MCF 10A (cell line): ENCODE data around the gene GALNT9. TPM values are rescaled to one million over a fixed set of nuclear protein-coding genes. Genes with fewer than 3 reads are reported as not detected.

Experiments used
- BruUV-seq: library from RNA; stranded (reverse); fragments of 400-500 nt; replicated peaks from 2 replicates; lab custom pipeline; 2021; lab: Mats Ljungman, UMichigan
- CTCF ChIA-PET: fragments of 300-600 bp; sonication (Branson Sonifier 250); formaldehyde crosslinking; extraction: SDS; loops from one replicate; lab custom pipeline; 2021; ENCODE audit warnings: antibody characterized with exemption, inconsistent platforms; lab: Yijun Ruan, JAX
- POLR2A ChIA-PET: fragments of 300-600, 350-650 bp; sonication (Branson Sonifier 250); formaldehyde crosslinking; extraction: SDS; loops from one replicate; lab custom pipeline; 2020; ENCODE audit warnings: antibody characterized with exemption, inconsistent platforms; lab: Yijun Ruan, JAX
- DNase-seq: peaks from one replicate; pipeline ENCODE4 v3.0.0-alpha.2; 2018; ENCODE audit not compliant: unreplicated experiment
- H3K27ac Mint-ChIP-seq: one replicate; pipeline ENCODE4 v1.8.0; 2022; ENCODE audit warnings: mild to moderate bottlenecking, low read depth, mixed read lengths; ENCODE audit not compliant: unreplicated experiment
- H3K27me3 Mint-ChIP-seq: one replicate; pipeline ENCODE4 v1.8.0; 2022; ENCODE audit warnings: mixed read lengths; ENCODE audit not compliant: insufficient read depth, unreplicated experiment
- H3K36me3 Mint-ChIP-seq: one replicate; pipeline ENCODE4 v1.8.0; 2022; ENCODE audit warnings: mild to moderate bottlenecking, moderate library complexity, mixed read lengths; ENCODE audit not compliant: insufficient read depth, unreplicated experiment
- H3K4me1 Mint-ChIP-seq: one replicate; pipeline ENCODE4 v1.8.0; 2022; ENCODE audit warnings: mixed read lengths; ENCODE audit not compliant: insufficient read depth, unreplicated experiment
- H3K4me3 Mint-ChIP-seq: one replicate; pipeline ENCODE4 v1.8.0; 2022; ENCODE audit warnings: mild to moderate bottlenecking, moderate library complexity, mixed read lengths; ENCODE audit not compliant: unreplicated experiment
- H3K9me3 Mint-ChIP-seq: one replicate; pipeline ENCODE4 v1.8.0; 2022; ENCODE audit warnings: mixed read lengths; ENCODE audit not compliant: unreplicated experiment
- intact Hi-C: fragments of 100-400 bp; cut with micrococcal nuclease; formaldehyde crosslinking; loops from 2 replicates; pipeline ENCODE4 v1.14.1; 2022
- total RNA-seq: library from RNA; stranded (reverse); gene quantifications from 2 replicates; pipeline ENCODE4 v1.2.3, GENCODE V29; 2022
- TF ChIP-seq, protein P1 (sequence below): fragments of 200-600 bp; IDR thresholded peaks from one replicate; pipeline ENCODE4 v1.8.0; 2022; ENCODE audit warnings: antibody characterized with exemption, mild to moderate bottlenecking; ENCODE audit not compliant: unreplicated experiment

Gene GALNT9
- total RNA-seq, 1 experiment from 2014 or later, result 4.4 TPM

DNA sequence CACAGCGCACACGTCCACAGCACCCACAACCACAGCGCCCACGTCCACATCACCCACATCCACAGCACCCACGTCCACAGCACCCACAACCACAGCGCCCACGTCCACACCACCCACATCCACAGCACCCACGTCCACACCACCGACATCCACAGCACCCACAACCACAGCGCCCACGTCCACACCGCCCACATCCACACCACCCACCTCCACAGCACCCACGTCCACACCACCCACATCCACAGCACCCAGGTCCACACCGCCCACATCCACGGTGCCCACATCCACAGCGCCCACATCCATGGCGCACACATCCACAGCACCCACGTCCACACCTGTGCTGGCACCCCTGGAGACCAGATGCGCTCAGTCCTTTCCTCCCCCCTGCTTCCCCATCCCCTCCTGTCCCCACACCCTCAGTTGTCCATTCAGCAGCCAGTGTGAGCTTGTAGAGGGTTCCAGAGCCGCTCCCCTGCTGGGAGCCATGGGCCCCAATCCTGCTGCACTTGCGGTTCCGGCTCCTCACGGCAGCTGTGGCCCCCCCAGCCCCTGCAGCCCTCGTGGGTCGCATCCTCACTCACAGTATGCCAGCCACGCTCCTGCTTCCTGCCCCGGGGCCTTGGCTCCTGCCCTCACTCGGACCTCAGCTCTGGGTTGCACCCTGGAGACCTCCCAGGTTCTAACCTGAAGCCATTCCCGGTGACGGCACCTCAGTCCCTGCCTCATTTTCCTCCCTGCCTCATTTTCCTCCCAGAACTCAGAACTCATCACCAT, 37.8 kb downstream of the GALNT9 start:
- no TSS peak for BruUV-seq
- Mint-ChIP-seq H3K27me3 (peaks cover 30% of the 10 kb centered on the region), H3K36me3 (no peaks in the 10 kb centered on the region), H3K4me3 (no peak overlapping the region), H3K4me1 (peaks cover 8% of the 10 kb centered on the region), H3K9me3 (no peaks in the 10 kb centered on the region), H3K27ac (no peak overlapping the region)
- POLR2A ChIA-PET, result no interaction called here
- CTCF ChIA-PET, result interaction anchor here (0.5 kb wide), 1 partner anchor 90 kb away, joined by 3 read pairs; no protein-coding TSS in a partner anchor
- intact Hi-C loops, result no loop called here
- DNase-seq, result no peak
- TF ChIP-seq, protein P1, sequence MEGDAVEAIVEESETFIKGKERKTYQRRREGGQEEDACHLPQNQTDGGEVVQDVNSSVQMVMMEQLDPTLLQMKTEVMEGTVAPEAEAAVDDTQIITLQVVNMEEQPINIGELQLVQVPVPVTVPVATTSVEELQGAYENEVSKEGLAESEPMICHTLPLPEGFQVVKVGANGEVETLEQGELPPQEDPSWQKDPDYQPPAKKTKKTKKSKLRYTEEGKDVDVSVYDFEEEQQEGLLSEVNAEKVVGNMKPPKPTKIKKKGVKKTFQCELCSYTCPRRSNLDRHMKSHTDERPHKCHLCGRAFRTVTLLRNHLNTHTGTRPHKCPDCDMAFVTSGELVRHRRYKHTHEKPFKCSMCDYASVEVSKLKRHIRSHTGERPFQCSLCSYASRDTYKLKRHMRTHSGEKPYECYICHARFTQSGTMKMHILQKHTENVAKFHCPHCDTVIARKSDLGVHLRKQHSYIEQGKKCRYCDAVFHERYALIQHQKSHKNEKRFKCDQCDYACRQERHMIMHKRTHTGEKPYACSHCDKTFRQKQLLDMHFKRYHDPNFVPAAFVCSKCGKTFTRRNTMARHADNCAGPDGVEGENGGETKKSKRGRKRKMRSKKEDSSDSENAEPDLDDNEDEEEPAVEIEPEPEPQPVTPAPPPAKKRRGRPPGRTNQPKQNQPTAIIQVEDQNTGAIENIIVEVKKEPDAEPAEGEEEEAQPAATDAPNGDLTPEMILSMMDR, result no peak

DNA sequence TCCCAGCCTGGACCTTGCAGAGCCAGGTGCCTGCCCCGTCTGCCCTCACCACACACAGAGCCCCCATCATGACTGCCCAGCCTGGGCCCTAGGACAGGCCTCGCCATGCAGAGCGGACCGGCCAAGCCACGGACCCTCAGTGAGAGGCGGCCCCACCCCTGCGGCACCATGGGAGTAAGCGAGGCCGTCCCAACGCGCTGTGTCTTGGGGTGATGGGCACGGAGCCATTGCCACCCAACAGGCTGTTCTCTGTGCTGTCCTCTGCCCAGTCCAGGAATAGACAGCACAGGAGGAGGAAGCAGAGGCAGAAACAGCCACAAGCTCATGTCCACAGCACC, 39.2 kb downstream of the GALNT9 start:
- H3K4me1 Mint-ChIP-seq, result peaks cover 18% of the 10 kb centered on the region
- no TSS peak for BruUV-seq
- H3K27ac Mint-ChIP-seq, result no peak overlapping the region
- peaks cover 23% of the 10 kb centered on the region for H3K27me3 Mint-ChIP-seq
- H3K36me3 Mint-ChIP-seq, result no peaks in the 10 kb centered on the region
- TF ChIP-seq, protein P1, result no peak
- ChIA-PET CTCF (no interaction called here), POLR2A (no interaction called here)
- H3K9me3 Mint-ChIP-seq, result no peaks in the 10 kb centered on the region
- no peak overlapping the region for H3K4me3 Mint-ChIP-seq
- no peak for DNase-seq
- intact Hi-C loops, result no loop called here

DNA sequence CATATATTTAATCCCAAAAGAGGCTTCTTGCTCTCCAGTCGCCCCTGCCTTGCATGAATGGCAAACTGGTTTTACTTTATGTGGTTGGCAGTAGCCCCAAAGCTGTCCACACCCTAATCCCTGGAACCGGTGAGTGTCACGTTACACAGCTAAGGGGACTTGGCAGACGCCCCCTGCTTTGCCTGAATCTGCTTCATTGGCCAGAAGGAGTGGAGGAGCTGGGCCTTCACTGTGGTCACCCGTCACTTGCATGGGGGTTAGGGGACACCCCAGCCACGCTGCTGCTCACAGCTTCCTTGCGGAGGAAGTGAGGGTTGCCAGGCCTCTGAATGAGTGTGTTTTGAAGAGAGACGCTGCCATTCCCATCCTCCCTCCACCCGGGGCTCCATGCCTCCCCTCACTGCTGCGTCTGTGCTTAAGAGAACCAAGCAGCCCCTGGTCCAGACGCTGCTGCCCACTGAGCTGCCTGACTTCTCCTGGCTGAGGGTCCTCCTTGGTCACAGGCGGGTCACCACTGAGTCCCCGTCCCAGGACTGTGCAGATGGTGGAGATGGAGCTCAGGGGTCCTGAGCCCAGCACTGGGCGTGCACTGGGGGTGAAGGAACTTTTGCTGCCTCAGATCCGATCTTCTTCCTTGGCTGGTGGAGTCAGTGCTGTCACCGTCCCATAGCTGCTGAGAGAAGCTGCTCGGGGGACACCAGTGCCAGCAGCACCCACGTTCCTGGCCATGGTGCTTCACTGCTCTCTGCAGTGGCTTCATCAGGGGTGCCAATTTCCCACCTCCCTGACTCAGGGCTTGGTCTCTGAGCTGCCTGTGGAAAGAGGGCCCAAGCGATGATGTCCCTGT, 39.8 kb downstream of the GALNT9 start:
- ChIA-PET POLR2A (no interaction called here), CTCF (no interaction called here)
- Mint-ChIP-seq H3K27me3 (peaks cover 17% of the 10 kb centered on the region), H3K27ac (no peak overlapping the region), H3K4me1 (peaks cover 24% of the 10 kb centered on the region), H3K9me3 (no peaks in the 10 kb centered on the region), H3K4me3 (no peak overlapping the region), H3K36me3 (no peaks in the 10 kb centered on the region)
- TF ChIP-seq, protein P1, result no peak
- no peak for DNase-seq
- intact Hi-C loops, result loop anchor here (10.0 kb wide), 1 partner anchor 65 kb away; no protein-coding TSS in a partner anchor
- no TSS peak for BruUV-seq
